ENCODE data around the gene ADRA2A. TPM values are rescaled to one million over a fixed set of nuclear protein-coding genes. Genes with fewer than 3 reads are reported as not detected.

Gene ADRA2A
- total RNA-seq, 4 donors from 2014 or later: 8.5 to 62.1 (median 17.6) TPM

DNA sequence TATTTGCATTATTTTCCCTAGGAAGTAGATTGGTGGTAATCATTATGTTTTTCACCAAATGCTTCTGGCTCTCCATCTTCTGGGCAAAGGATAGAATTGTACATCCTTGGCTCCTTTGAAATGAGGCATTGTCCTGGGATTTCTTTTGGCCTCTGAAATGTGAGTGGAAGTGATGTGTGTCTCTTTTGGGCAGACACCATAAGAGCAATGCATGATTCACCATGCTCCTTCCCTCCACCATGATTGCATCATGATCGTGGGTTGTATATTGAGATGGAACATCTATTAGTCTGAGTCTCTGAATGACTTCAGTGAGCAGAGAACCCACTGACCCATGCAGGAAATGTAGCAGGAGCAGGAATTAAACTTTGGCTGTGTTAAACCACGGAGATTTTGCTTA lies 49.2 kb downstream of the ADRA2A start:
- Histone ChIP-seq H3K36me3 (no peaks in the 10 kb centered on the region), H3K4me3 (no peak overlapping the region), H3K27me3 (no peaks in the 10 kb centered on the region), H3K4me1 (peaks cover 0 to 3% (median 0%) of the 10 kb centered on the region in 4 donors), H3K9me3 (no peaks in the 10 kb centered on the region), H3K27ac (no peak overlapping the region)
- TF ChIP-seq CTCF (IDR thresholded peaks at IDR 0.05): no peak
- DNase-seq (ENCODE audit: low spot score in 2 of 2): no peak
- WGBS, 2 donors: 49 to 69% methylated on average over 2 of the region's 2 CpGs

DNA sequence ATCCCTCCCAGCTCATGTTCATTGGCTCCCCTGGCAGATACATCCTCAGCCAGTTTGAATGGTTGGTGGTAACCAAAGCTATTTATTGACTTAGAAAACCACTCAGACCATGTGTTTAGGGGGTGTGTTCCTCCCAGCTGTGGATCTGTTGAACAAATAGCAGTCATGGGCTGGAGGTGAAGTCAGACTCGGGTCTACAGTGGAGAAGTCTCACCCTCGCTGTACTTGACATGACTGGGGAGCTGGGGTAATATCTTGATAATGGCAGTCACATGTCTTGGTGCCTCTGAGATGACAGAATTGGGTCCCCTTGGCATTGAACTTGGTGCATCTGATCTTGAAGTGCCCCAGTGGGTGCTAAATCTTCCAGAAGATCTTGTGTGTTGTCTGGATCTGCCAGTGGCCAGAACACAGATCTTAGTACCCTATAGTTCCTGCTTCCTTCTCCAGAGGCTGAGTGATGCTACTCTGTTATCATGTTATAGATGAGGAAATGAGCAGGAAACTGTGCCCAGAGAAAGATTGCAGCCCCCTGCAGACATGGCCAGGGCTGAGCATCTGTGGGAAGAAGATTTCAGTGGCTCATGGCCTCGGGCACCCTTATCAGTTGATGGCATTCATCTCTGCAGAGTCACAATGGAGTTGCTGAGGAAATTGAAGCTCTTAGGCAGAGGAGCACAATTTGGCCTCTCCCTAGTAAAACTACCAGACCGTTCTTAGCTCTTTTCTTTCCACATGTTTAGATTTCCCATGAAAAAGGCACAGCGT lies 50.4 kb downstream of the ADRA2A start:
- WGBS, 2 donors: 65 to 66% methylated on average over 5 of the region's 5 CpGs
- no peak for TF ChIP-seq EP300 (IDR thresholded peaks at IDR 0.05)
- no peaks in the 10 kb centered on the region for H3K9me3 ChIP-seq
- DNase-seq (ENCODE audit: low spot score in 2 of 2): no peak
- no peaks in the 10 kb centered on the region for H3K36me3 ChIP-seq
- H3K4me3 ChIP-seq: no peak overlapping the region
- no peaks in the 10 kb centered on the region for H3K27me3 ChIP-seq
- H3K27ac ChIP-seq: no peak overlapping the region
- peaks cover 0 to 3% (median 0%) of the 10 kb centered on the region in 4 donors for H3K4me1 ChIP-seq

DNA sequence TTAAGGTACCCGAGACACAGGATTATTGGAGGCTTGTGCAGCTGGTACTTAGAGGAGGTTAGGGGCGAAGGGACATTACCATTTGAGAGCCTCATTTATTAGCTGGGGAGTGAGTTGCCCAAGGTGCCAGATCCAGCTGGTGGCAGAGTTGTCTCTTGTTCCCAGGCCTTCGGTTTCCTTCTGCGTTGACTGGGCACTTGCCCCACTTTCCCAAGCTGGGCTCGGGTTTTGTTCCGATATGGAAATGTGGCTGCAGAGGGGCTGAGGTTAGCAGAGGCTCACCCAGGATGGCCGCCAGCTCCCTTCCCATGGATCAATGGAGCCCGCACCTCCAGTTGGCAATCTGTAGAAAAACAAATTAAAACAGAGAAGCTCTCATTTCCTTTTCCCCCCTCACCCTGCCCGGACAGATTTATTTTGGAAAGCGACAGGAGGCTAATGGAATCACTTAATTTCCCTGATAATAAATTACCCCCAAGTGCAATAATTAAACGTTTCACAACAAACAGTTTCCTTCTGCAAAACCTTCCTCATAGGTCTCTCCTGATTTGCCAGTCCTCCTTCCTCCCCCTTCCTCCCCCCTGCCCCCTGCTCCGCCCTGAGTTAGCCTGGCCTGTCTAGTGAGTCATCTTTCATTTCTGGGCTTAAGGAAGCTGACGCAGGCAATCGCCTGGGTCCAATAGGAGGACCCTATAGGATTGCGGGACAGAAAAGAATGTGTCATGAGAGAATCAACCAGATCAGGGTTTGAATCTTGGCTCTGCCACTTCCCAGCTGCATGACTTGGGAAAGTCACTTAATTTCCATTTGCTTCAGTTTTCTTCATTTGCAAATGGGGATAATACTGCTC lies 51.7 kb downstream of the ADRA2A start:
- TF ChIP-seq EP300 (IDR thresholded peaks at IDR 0.05): no peak
- TF ChIP-seq POLR2A (IDR thresholded peaks at IDR 0.05): no peak
- TF ChIP-seq CTCF (IDR thresholded peaks at IDR 0.05): no peak
- 57 to 63% methylated on average over 15 of the region's 15 CpGs for WGBS, 2 donors
- no peaks in the 10 kb centered on the region for H3K36me3 ChIP-seq
- DNase-seq (ENCODE audit: low spot score in 2 of 2): no peak
- H3K9me3 ChIP-seq: no peaks in the 10 kb centered on the region
- peaks cover 0 to 3% (median 0%) of the 10 kb centered on the region in 4 donors for H3K4me1 ChIP-seq
- no peaks in the 10 kb centered on the region for H3K27me3 ChIP-seq
- no peak overlapping the region for H3K4me3 ChIP-seq
- H3K27ac ChIP-seq: no peak overlapping the region

- Histone ChIP-seq H3K27ac (no peak overlapping the region), H3K4me3 (no peak overlapping the region), H3K4me1 (peaks cover 0 to 3% (median 0%) of the 10 kb centered on the region in 4 donors), H3K9me3 (no peaks in the 10 kb centered on the region), H3K36me3 (no peaks in the 10 kb centered on the region), H3K27me3 (no peaks in the 10 kb centered on the region)
- no peak for DNase-seq (ENCODE audit: low spot score in 2 of 2)
- 72 to 88% methylated on average over 6 of the region's 6 CpGs for WGBS, 2 donors
- no peak for TF ChIP-seq POLR2A (IDR thresholded peaks at IDR 0.05)
- TF ChIP-seq EP300 (IDR thresholded peaks at IDR 0.05): no peak
- TF ChIP-seq CTCF (IDR thresholded peaks at IDR 0.05): no peak
Measured at GRCh38 chr10:111129363-111129762, 52.5 kb downstream of the ADRA2A start.

DNA sequence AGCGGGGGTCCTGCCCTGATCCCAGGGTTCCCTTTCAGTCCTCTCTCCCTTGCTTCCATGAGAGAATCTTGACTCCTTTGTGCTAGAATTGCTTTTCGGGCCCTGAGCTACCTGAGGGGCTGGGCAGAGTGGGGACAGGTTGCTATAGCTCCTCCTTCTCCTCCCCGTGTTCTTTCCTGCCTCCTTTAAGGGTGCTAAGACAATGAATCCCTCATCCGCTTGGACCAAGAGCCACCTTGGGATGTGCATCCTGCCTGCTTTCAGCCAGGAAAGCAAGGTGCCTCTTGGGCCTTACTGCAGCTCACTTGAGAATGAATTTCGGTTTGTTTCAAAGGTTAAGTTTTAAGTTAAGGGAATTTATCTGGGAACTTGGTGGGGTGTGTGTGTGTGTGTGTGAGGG lies 53.6 kb downstream of the ADRA2A start:
- H3K4me1 ChIP-seq: peaks cover 0 to 3% (median 0%) of the 10 kb centered on the region in 4 donors
- no peak for TF ChIP-seq CTCF (IDR thresholded peaks at IDR 0.05)
- TF ChIP-seq EP300 (IDR thresholded peaks at IDR 0.05): no peak
- no peak for TF ChIP-seq POLR2A (IDR thresholded peaks at IDR 0.05)
- no peaks in the 10 kb centered on the region for H3K36me3 ChIP-seq
- H3K4me3 ChIP-seq: no peak overlapping the region
- H3K9me3 ChIP-seq: no peaks in the 10 kb centered on the region
- H3K27me3 ChIP-seq: no peaks in the 10 kb centered on the region
- no peak for DNase-seq (ENCODE audit: low spot score in 2 of 2)
- WGBS, 2 donors: 66 to 74% methylated on average over 5 of the region's 5 CpGs
- H3K27ac ChIP-seq: no peak overlapping the region

Small RNA genes within 50 kb of the gene (small RNA-seq; reads per million reads assigned to genes)
- gene AL355863.1: not detected

Other genes starting within 250 kb of the ADRA2A start
- gene PDCD4, start 205.1 kb upstream of the ADRA2A start, total RNA-seq: 100 to 1,000 TPM in 1 of 4 donors, 10 to 100 TPM in 3; 68.6 to 109 (median 82.7) TPM
- gene BBIP1, start 157.8 kb upstream of the ADRA2A start, total RNA-seq: 10 to 100 TPM; 25.2 to 37.0 (median 33.9) TPM
- gene SHOC2, start 157.4 kb upstream of the ADRA2A start, total RNA-seq: 10 to 100 TPM; 49.2 to 50.9 (median 50.5) TPM